GM12892 (cell line): Measurements from ENCODE around the gene LMBR1.
"Not testable (repeated sequence)": the region's sequence is repeated elsewhere in the genome, so short reads cannot be mapped to it uniquely, and the experiment has no call there.

Source experiments
- POLR2A ChIP-seq: IDR thresholded peaks from 2 replicates; pipeline ENCODE4 v1.6.1; 2011; ENCODE audit warnings: low read depth, low read length, control low read depth
- POLR2AphosphoS5 ChIP-seq: IDR thresholded peaks from 2 replicates; pipeline ENCODE4 v1.6.1; 2011; ENCODE audit warnings: low read depth, low read length, control low read depth

GRCh38 chr7:156925821-156926220, 32.8 kb upstream of the LMBR1 start:
- not testable (repeated sequence) for TF ChIP-seq POLR2A, POLR2AphosphoS5
